H9 (cell line): ENCODE measurements around the gene RHOA. TPM values are rescaled to one million over a fixed set of nuclear protein-coding genes. Genes with fewer than 3 reads are reported as not detected.
A peak's percentile ranks its signal among the peaks of the same experiment; 100 is the strongest.

Source experiments
- DNase-seq: peaks from one replicate; pipeline ENCODE4 v3.0.0-alpha.2; 2017
- H2AFZ ChIP-seq: one replicate; pipeline ENCODE4 v1.6.1; 2013; ENCODE audit warnings: mild to moderate bottlenecking, low read length, control low read depth, moderate library complexity
- H2AK5ac ChIP-seq: 2 replicates; pipeline ENCODE4 v1.6.1; 2013; ENCODE audit warnings: low read length, control low read depth, mixed read lengths; ENCODE audit not compliant: insufficient read length
- H2BK120ac ChIP-seq: one replicate; pipeline ENCODE4 v1.6.1; 2013; ENCODE audit warnings: low read depth, mild to moderate bottlenecking, low read length, control low read depth, inconsistent platforms; ENCODE audit not compliant: poor library complexity, severe bottlenecking
- H2BK12ac ChIP-seq: 2 replicates; pipeline ENCODE4 v1.6.1; 2013; ENCODE audit warnings: low read length, control low read depth, mixed read lengths, low read depth; ENCODE audit not compliant: insufficient read length
- H2BK15ac ChIP-seq: 2 replicates; pipeline ENCODE4 v1.6.1; 2013; ENCODE audit warnings: low read depth, low read length, control low read depth
- H2BK20ac ChIP-seq: one replicate; pipeline ENCODE4 v1.6.1; 2013; ENCODE audit warnings: low read depth, mild to moderate bottlenecking, low read length, control low read depth, inconsistent platforms; ENCODE audit not compliant: poor library complexity, severe bottlenecking
- H2BK5ac ChIP-seq: 2 replicates; pipeline ENCODE4 v1.6.1; 2013; ENCODE audit warnings: low read length, control low read depth, mixed read lengths; ENCODE audit not compliant: insufficient read length
- H3K14ac ChIP-seq: 2 replicates; pipeline ENCODE4 v1.6.1; 2013; ENCODE audit warnings: low read length, control low read depth; ENCODE audit not compliant: insufficient read depth
- H3K18ac ChIP-seq: 2 replicates; pipeline ENCODE4 v1.6.1; 2013; ENCODE audit warnings: low read depth, mild to moderate bottlenecking, mixed read lengths, low read length, control low read depth; ENCODE audit not compliant: insufficient read length
- H3K23ac ChIP-seq: 2 replicates; pipeline ENCODE4 v1.6.1; 2013; ENCODE audit warnings: low read length, control low read depth, mixed read lengths, low read depth; ENCODE audit not compliant: insufficient read length
- H3K23me2 ChIP-seq: 2 replicates; pipeline ENCODE4 v1.6.1; 2013; ENCODE audit warnings: low read depth, mild to moderate bottlenecking, mixed read lengths, low read length, control low read depth; ENCODE audit not compliant: insufficient read length, poor library complexity, severe bottlenecking
- H3K27ac ChIP-seq: 2 replicates; pipeline ENCODE4 v1.5.1; 2013; ENCODE audit warnings: low read length, control low read depth, mixed read lengths, low read depth; ENCODE audit not compliant: insufficient read length
- H3K27me3 ChIP-seq: 2 replicates; pipeline ENCODE4 v1.6.1; 2013; ENCODE audit warnings: low read length, control low read depth, inconsistent platforms; ENCODE audit not compliant: insufficient read depth
- H3K4ac ChIP-seq: 2 replicates; pipeline ENCODE4 v1.6.1; 2013; ENCODE audit warnings: low read depth, mild to moderate bottlenecking, control low read depth, inconsistent platforms, low read length, moderate library complexity
- H3K4me1 ChIP-seq: 2 replicates; pipeline ENCODE4 v1.6.1; 2013; ENCODE audit warnings: low read length, control low read depth, inconsistent platforms; ENCODE audit not compliant: insufficient read depth
- H3K4me2 ChIP-seq: 2 replicates; pipeline ENCODE4 v1.6.1; 2013; ENCODE audit warnings: low read length, control low read depth, mixed read lengths; ENCODE audit not compliant: insufficient read length, insufficient read depth
- H3K56ac ChIP-seq: 2 replicates; pipeline ENCODE4 v1.6.1; 2013; ENCODE audit warnings: low read depth, mild to moderate bottlenecking, mixed read lengths, low read length, control low read depth; ENCODE audit not compliant: insufficient read length
- H3K79me1 ChIP-seq: 2 replicates; pipeline ENCODE4 v1.6.1; 2013; ENCODE audit warnings: low read depth, mild to moderate bottlenecking, moderate library complexity, low read length, control low read depth, inconsistent platforms; ENCODE audit not compliant: insufficient read depth, poor library complexity, severe bottlenecking
- H3K79me2 ChIP-seq: 2 replicates; pipeline ENCODE4 v1.6.1; 2013; ENCODE audit warnings: low read length, control low read depth, inconsistent platforms; ENCODE audit not compliant: insufficient read depth
- H3K9ac ChIP-seq: 2 replicates; pipeline ENCODE4 v1.6.1; 2013; ENCODE audit warnings: low read length, control low read depth, mixed read lengths; ENCODE audit not compliant: insufficient read length; ENCODE audit errors: extremely low read depth
- H3K9me3 ChIP-seq: one replicate; pipeline ENCODE4 v1.6.1; 2013; ENCODE audit warnings: low read depth, low read length, inconsistent platforms; ENCODE audit not compliant: control insufficient read depth
- H3T11ph ChIP-seq: one replicate; pipeline ENCODE4 v1.6.1; 2013; ENCODE audit warnings: mild to moderate bottlenecking, low read length, control low read depth, inconsistent platforms
- H4K20me1 ChIP-seq: one replicate; pipeline ENCODE4 v1.6.1; 2013; ENCODE audit not compliant: control insufficient read depth, insufficient read length, insufficient read depth
- H4K5ac ChIP-seq: 2 replicates; pipeline ENCODE4 v1.6.1; 2013; ENCODE audit warnings: low read depth, mild to moderate bottlenecking, mixed read lengths, low read length, control low read depth; ENCODE audit not compliant: insufficient read length
- H4K8ac ChIP-seq: replicated peaks from 2 replicates; pipeline ENCODE4 v1.6.1; 2013; ENCODE audit warnings: low read length, control low read depth, mixed read lengths, low read depth; ENCODE audit not compliant: insufficient read length
- H4K91ac ChIP-seq: 2 replicates; pipeline ENCODE4 v1.6.1; 2013; ENCODE audit warnings: low read depth, mild to moderate bottlenecking, moderate library complexity, mixed read lengths, low read length, control low read depth; ENCODE audit not compliant: insufficient read length
- H3K27ac Mint-ChIP-seq, 3 experiments: 2 replicates in 2 of 3; 3 replicates in 1 of 3; pipeline ENCODE4 v1.8.0; 2020 to 2021; ENCODE audit warnings: mixed read lengths in 3 of 3, mild to moderate bottlenecking in 1 of 3, moderate library complexity in 1 of 3
- H3K27me3 Mint-ChIP-seq: 2 replicates; pipeline ENCODE4 v1.8.0; 2021; ENCODE audit warnings: low read depth, mild to moderate bottlenecking, moderate library complexity, mixed read lengths
- H3K36me3 Mint-ChIP-seq, 3 experiments: 2 replicates in 2 of 3; 3 replicates in 1 of 3; pipeline ENCODE4 v1.8.0; 2020 to 2021; ENCODE audit warnings: low read depth in 3 of 3, mixed read lengths in 3 of 3; ENCODE audit not compliant: insufficient read depth in 1 of 3
- H3K4me1 Mint-ChIP-seq, 2 experiments: 2 replicates each; pipeline ENCODE4 v1.8.0; 2020; ENCODE audit warnings: mixed read lengths in 2 of 2
- H3K4me3 Mint-ChIP-seq, 2 experiments: 2 replicates in 1 of 2; 3 replicates in 1 of 2; pipeline ENCODE4 v1.8.0; 2020 to 2021; ENCODE audit warnings: mild to moderate bottlenecking in 2 of 2, mixed read lengths in 2 of 2, moderate library complexity in 1 of 2
- H3K9me3 Mint-ChIP-seq, 2 experiments: 2 replicates in 1 of 2; 3 replicates in 1 of 2; pipeline ENCODE4 v1.8.0; 2020; ENCODE audit warnings: mild to moderate bottlenecking in 2 of 2, mixed read lengths in 2 of 2, moderate library complexity in 1 of 2
- WGBS: extraction: QIAGEN DNeasy Blood & Tissue Kit; methylation state at CpG from one replicate; pipeline ENCODE4 v1.1.7; 2013; ENCODE audit warnings: missing lambda C conversion rate, low lambda C conversion rate, mixed read lengths; ENCODE audit not compliant: insufficient read length; ENCODE audit errors: extremely low coverage; 5-methylcytosine and 5-hydroxymethylcytosine counted together
- total RNA-seq: library from RNA; stranded (reverse); gene quantifications from 2 replicates; pipeline ENCODE4 v1.2.1, GENCODE V29; 2021
- TF ChIP-seq, protein P1 (sequence below): fragments of 200-600 bp; sonication (generic); conservative IDR thresholded peaks from 3 replicates; pipeline ENCODE4 v1.8.0; 2021; ENCODE audit warnings: antibody characterized with exemption, mild to moderate bottlenecking

The RHOA gene
- total RNA-seq, 1 experiment from 2014 or later = 403 TPM

DNA sequence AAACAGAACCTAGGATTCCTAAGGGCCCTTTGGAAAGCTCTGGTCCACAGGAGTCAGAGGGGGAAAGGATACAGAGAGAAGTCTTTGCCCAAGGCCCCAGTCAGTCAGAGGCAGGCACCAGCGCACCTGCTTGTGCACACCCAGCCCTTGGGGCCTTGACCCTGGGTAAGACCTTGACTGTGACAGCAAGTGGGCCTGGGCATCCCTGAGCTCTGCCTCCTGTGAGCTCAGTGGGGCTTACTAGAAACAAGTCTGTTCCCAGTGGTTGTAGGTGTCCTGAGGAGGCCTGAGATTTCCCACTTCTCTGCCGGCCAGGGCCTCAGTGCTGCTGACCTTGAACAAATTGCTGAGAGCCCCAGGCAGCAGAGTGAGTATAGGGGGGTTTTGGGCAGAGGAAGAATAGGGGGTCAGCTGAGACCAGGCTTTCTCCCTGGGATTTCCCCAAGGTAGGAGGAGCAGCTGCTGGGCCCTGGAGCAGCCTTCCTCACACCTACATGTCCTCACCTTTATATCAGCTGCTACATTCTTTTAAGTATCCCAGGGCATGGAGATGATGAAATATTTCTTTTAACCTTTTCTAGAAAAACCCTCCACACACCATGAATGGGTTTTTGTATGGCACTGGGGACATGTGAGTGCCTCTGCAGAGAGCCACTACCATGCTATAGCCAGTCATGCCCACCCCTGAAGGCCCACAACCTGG, 48.6 kb upstream of the RHOA start:
- H3T11ph ChIP-seq = no peak overlapping the region
- H2BK120ac ChIP-seq = peak overlapping the region; percentile 14
- H3K4ac ChIP-seq = peak overlapping the region; percentile 32; the same call in 1 of the 2 replicates
- peak overlapping the region; percentile 0 for H4K91ac ChIP-seq
- no peak overlapping the region for H2AFZ ChIP-seq
- H3K27ac ChIP-seq = peak overlapping the region; percentile 65
- H2BK20ac ChIP-seq = no peak overlapping the region
- TF ChIP-seq, protein P1, sequence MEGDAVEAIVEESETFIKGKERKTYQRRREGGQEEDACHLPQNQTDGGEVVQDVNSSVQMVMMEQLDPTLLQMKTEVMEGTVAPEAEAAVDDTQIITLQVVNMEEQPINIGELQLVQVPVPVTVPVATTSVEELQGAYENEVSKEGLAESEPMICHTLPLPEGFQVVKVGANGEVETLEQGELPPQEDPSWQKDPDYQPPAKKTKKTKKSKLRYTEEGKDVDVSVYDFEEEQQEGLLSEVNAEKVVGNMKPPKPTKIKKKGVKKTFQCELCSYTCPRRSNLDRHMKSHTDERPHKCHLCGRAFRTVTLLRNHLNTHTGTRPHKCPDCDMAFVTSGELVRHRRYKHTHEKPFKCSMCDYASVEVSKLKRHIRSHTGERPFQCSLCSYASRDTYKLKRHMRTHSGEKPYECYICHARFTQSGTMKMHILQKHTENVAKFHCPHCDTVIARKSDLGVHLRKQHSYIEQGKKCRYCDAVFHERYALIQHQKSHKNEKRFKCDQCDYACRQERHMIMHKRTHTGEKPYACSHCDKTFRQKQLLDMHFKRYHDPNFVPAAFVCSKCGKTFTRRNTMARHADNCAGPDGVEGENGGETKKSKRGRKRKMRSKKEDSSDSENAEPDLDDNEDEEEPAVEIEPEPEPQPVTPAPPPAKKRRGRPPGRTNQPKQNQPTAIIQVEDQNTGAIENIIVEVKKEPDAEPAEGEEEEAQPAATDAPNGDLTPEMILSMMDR = no peak
- peak overlapping the region; percentile 39 for H2BK5ac ChIP-seq
- H3K4me1 Mint-ChIP-seq = peaks cover 51 to 55% of the 10 kb centered on the region in 2 experiments
- peak overlapping the region; percentile 84 to 98 (median 97); a peak in 4 of 7 replicates for H3K27ac Mint-ChIP-seq
- H2BK15ac ChIP-seq = no peak overlapping the region
- H2AK5ac ChIP-seq = no peak overlapping the region
- H3K27me3 Mint-ChIP-seq = no peaks in the 10 kb centered on the region
- no peak overlapping the region for H4K5ac ChIP-seq
- H3K14ac ChIP-seq = peak overlapping the region; percentile 74; the same call in 1 of the 2 replicates
- H3K4me2 ChIP-seq = no peak overlapping the region
- peak overlapping the region; percentile 69 for H2BK12ac ChIP-seq
- H3K4me3 Mint-ChIP-seq = no peak overlapping the region; a peak in 1 of 5 replicates
- H3K9me3 ChIP-seq = no peaks in the 10 kb centered on the region
- H3K36me3 Mint-ChIP-seq = no peaks in the 10 kb centered on the region
- H3K18ac ChIP-seq = peak overlapping the region; percentile 65
- no CpG with 5 or more reads among the region's 2 CpGs for WGBS
- H3K9me3 Mint-ChIP-seq = no peaks in the 10 kb centered on the region
- H3K9ac ChIP-seq = no peak overlapping the region
- H4K20me1 ChIP-seq = no peaks in the 10 kb centered on the region
- no peaks in the 10 kb centered on the region for H3K79me1 ChIP-seq
- H3K23me2 ChIP-seq = no peaks in the 10 kb centered on the region
- H3K56ac ChIP-seq = no peak overlapping the region
- peaks cover 16% of the 10 kb centered on the region for H3K4me1 ChIP-seq
- H3K79me2 ChIP-seq = no peaks in the 10 kb centered on the region
- no peak overlapping the region for H3K23ac ChIP-seq
- no peak for DNase-seq
- H3K27me3 ChIP-seq = no peaks in the 10 kb centered on the region
- H4K8ac ChIP-seq = no peak overlapping the region
